GM23338 (cell line): ENCODE data around the gene EPHB3. TPM values are rescaled to one million over a fixed set of nuclear protein-coding genes. Genes with fewer than 3 reads are reported as not detected.

ENCODE experiments used
- ATAC-seq: fragments of 200-7000 bp; cut with Tn5 transposase; 3 replicates; pipeline ENCODE4 v1.9.1; 2020
- DNase-seq: peaks from one replicate; pipeline ENCODE4 v3.0.0-alpha.2; 2015; ENCODE audit warnings: low spot score
- H2AFZ ChIP-seq: fragments of 200-600 bp; sonication (generic); 2 replicates; pipeline ENCODE4 v1.8.0; 2016; ENCODE audit warnings: antibody characterized with exemption, mild to moderate bottlenecking, moderate library complexity
- H3F3A ChIP-seq: fragments of 200-600 bp; sonication (generic); replicated peaks from 2 replicates; pipeline ENCODE4 v1.8.0; 2017; ENCODE audit warnings: antibody characterized with exemption, mixed run types, low read depth
- H3K27ac ChIP-seq: fragments of 200-600 bp; sonication (generic); 2 replicates; pipeline ENCODE4 v1.6.1; 2016; ENCODE audit warnings: low read depth
- H3K27me3 ChIP-seq: fragments of 200-600 bp; sonication (generic); 2 replicates; pipeline ENCODE4 v1.8.0; 2016; ENCODE audit warnings: mild to moderate bottlenecking, mixed run types, moderate library complexity; ENCODE audit not compliant: insufficient read depth
- H3K36me3 ChIP-seq: fragments of 200-600 bp; sonication (generic); 2 replicates; pipeline ENCODE4 v1.8.0; 2016; ENCODE audit warnings: mild to moderate bottlenecking; ENCODE audit not compliant: insufficient read depth
- H3K4me1 ChIP-seq: fragments of 200-600 bp; sonication (generic); 2 replicates; pipeline ENCODE4 v1.8.0; 2016; ENCODE audit warnings: mild to moderate bottlenecking, moderate library complexity; ENCODE audit not compliant: insufficient read depth
- H3K4me2 ChIP-seq: fragments of 200-600 bp; sonication (generic); 2 replicates; pipeline ENCODE4 v1.7.1; 2017; ENCODE audit warnings: mixed run types
- H3K4me3 ChIP-seq: fragments of 200-600 bp; sonication (generic); 2 replicates; pipeline ENCODE4 v1.6.1; 2016; ENCODE audit warnings: mixed run types
- H3K79me2 ChIP-seq: fragments of 200-600 bp; sonication (generic); replicated peaks from 2 replicates; pipeline ENCODE4 v1.8.0; 2017; ENCODE audit warnings: mild to moderate bottlenecking; ENCODE audit not compliant: insufficient read depth
- H3K9me2 ChIP-seq: fragments of 200-600 bp; sonication (generic); 2 replicates; pipeline ENCODE4 v1.8.0; 2017; ENCODE audit not compliant: insufficient read depth
- H4K20me1 ChIP-seq: fragments of 200-600 bp; sonication (generic); replicated peaks from 2 replicates; pipeline ENCODE4 v1.8.0; 2017; ENCODE audit warnings: mild to moderate bottlenecking; ENCODE audit not compliant: insufficient read depth
- H3K27ac Mint-ChIP-seq: 2 replicates; pipeline ENCODE4 v1.8.0; 2020; ENCODE audit warnings: inconsistent platforms, mild to moderate bottlenecking, moderate library complexity, mixed read lengths
- H3K27me3 Mint-ChIP-seq: 3 replicates; pipeline ENCODE4 v1.8.0; 2022; ENCODE audit warnings: low read depth, mild to moderate bottlenecking, moderate library complexity, mixed read lengths, inconsistent platforms; ENCODE audit not compliant: insufficient read depth, poor library complexity
- H3K36me3 Mint-ChIP-seq: 3 replicates; pipeline ENCODE4 v1.8.0; 2021; ENCODE audit warnings: low read depth, mild to moderate bottlenecking, inconsistent platforms, moderate library complexity, mixed read lengths
- H3K4me1 Mint-ChIP-seq: 3 replicates; pipeline ENCODE4 v1.8.0; 2020; ENCODE audit warnings: mild to moderate bottlenecking, inconsistent platforms, mixed read lengths
- H3K4me3 Mint-ChIP-seq: 3 replicates; pipeline ENCODE4 v1.8.0; 2021; ENCODE audit warnings: moderate library complexity, mild to moderate bottlenecking, inconsistent platforms, mixed read lengths
- H3K9me3 Mint-ChIP-seq: 3 replicates; pipeline ENCODE4 v1.8.0; 2020; ENCODE audit warnings: moderate library complexity, mild to moderate bottlenecking, inconsistent platforms, mixed read lengths
- EZH2phosphoT487 ChIP-seq: fragments of 200-600 bp; sonication (generic); IDR thresholded peaks from one replicate; pipeline ENCODE4 v1.8.1; 2018; ENCODE audit warnings: antibody characterized with exemption; ENCODE audit not compliant: unreplicated experiment
- STAT1 ChIP-seq: IDR thresholded peaks from one replicate; pipeline ENCODE4 v1.6.1; 2016; ENCODE audit warnings: antibody characterized with exemption; ENCODE audit not compliant: unreplicated experiment
- ZNF114 ChIP-seq: fragments of 250-450 bp; sonication (Bioruptor Pico); IDR thresholded peaks from 2 replicates; pipeline ENCODE4 v1.5.0; 2020; ENCODE audit warnings: mild to moderate bottlenecking, moderate library complexity
- polyA plus RNA-seq: library from polyadenylated mRNA; unstranded; fragments of >200 nt; fragmentation: Nextera tagmentation; extraction: Ambion mirVana; gene quantifications from 2 replicates; pipeline ENCODE4 v1.2.1, GENCODE V29; 2016
- total RNA-seq: library from RNA; depleted of rRNA; stranded (reverse); fragments of >200 nt; shearing (Covaris generic); gene quantifications from 2 replicates; pipeline ENCODE4 v1.2.3, GENCODE V29; 2014
- TF ChIP-seq, protein P1 (sequence below), 2 experiments: fragments of 200-600 bp in 1 of 2; sonication (generic) in 1 of 2; conservative IDR thresholded peaks; 2 replicates each; pipeline versions ENCODE4 v1.5.1 to v1.6.1; 2016 to 2017; ENCODE audit warnings: antibody characterized with exemption in 2 of 2, low read depth in 2 of 2, mild to moderate bottlenecking in 2 of 2, moderate library complexity in 1 of 2
- TF ChIP-seq, protein P2 (sequence below): IDR thresholded peaks from one replicate; pipeline ENCODE4 v1.6.1; 2018; ENCODE audit warnings: antibody characterized with exemption; ENCODE audit not compliant: unreplicated experiment
- TF ChIP-seq, protein P3 (sequence below): IDR thresholded peaks from 2 replicates; pipeline ENCODE4 v1.6.1; 2016; ENCODE audit warnings: antibody characterized with exemption

EPHB3 gene
- total and polyA plus RNA-seq, 2 experiments from 2014 or later: 0.57 to 2.0 TPM

GRCh38 chr3:184546252-184546651 lies 15.3 kb upstream of the EPHB3 start:
- Histone ChIP-seq H3K9me2 (no peaks in the 10 kb centered on the region; the same call in 1 of the 2 replicates), H2AFZ (no peak overlapping the region), H4K20me1 (no peaks in the 10 kb centered on the region), H3K79me2 (no peaks in the 10 kb centered on the region), H3K4me2 (no peak overlapping the region), H3K27ac (no peak overlapping the region), H3K36me3 (no peaks in the 10 kb centered on the region), H3F3A (no peaks in the 10 kb centered on the region), H3K4me1 (peaks cover 3% of the 10 kb centered on the region; the same call in 1 of the 2 replicates), H3K27me3 (no peaks in the 10 kb centered on the region), H3K4me3 (no peak overlapping the region)
- no peak for TF ChIP-seq STAT1
- TF ChIP-seq, protein P1, sequence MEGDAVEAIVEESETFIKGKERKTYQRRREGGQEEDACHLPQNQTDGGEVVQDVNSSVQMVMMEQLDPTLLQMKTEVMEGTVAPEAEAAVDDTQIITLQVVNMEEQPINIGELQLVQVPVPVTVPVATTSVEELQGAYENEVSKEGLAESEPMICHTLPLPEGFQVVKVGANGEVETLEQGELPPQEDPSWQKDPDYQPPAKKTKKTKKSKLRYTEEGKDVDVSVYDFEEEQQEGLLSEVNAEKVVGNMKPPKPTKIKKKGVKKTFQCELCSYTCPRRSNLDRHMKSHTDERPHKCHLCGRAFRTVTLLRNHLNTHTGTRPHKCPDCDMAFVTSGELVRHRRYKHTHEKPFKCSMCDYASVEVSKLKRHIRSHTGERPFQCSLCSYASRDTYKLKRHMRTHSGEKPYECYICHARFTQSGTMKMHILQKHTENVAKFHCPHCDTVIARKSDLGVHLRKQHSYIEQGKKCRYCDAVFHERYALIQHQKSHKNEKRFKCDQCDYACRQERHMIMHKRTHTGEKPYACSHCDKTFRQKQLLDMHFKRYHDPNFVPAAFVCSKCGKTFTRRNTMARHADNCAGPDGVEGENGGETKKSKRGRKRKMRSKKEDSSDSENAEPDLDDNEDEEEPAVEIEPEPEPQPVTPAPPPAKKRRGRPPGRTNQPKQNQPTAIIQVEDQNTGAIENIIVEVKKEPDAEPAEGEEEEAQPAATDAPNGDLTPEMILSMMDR (conservative IDR thresholded peaks at IDR 0.05; ENCODE audit: low read depth in 2 of 2): no peak
- TF ChIP-seq, protein P2, sequence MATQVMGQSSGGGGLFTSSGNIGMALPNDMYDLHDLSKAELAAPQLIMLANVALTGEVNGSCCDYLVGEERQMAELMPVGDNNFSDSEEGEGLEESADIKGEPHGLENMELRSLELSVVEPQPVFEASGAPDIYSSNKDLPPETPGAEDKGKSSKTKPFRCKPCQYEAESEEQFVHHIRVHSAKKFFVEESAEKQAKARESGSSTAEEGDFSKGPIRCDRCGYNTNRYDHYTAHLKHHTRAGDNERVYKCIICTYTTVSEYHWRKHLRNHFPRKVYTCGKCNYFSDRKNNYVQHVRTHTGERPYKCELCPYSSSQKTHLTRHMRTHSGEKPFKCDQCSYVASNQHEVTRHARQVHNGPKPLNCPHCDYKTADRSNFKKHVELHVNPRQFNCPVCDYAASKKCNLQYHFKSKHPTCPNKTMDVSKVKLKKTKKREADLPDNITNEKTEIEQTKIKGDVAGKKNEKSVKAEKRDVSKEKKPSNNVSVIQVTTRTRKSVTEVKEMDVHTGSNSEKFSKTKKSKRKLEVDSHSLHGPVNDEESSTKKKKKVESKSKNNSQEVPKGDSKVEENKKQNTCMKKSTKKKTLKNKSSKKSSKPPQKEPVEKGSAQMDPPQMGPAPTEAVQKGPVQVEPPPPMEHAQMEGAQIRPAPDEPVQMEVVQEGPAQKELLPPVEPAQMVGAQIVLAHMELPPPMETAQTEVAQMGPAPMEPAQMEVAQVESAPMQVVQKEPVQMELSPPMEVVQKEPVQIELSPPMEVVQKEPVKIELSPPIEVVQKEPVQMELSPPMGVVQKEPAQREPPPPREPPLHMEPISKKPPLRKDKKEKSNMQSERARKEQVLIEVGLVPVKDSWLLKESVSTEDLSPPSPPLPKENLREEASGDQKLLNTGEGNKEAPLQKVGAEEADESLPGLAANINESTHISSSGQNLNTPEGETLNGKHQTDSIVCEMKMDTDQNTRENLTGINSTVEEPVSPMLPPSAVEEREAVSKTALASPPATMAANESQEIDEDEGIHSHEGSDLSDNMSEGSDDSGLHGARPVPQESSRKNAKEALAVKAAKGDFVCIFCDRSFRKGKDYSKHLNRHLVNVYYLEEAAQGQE: no peak
- no peak for TF ChIP-seq EZH2phosphoT487
- H3K4me1 Mint-ChIP-seq: peaks cover 20% of the 10 kb centered on the region; the same call in 2 of the 3 replicates
- ATAC-seq (no peak), DNase-seq (no peak)
- H3K36me3 Mint-ChIP-seq: no peaks in the 10 kb centered on the region
- no peaks in the 10 kb centered on the region for H3K9me3 Mint-ChIP-seq
- no peak overlapping the region for H3K4me3 Mint-ChIP-seq
- no peak overlapping the region for H3K27ac Mint-ChIP-seq
- peaks cover 10% of the 10 kb centered on the region for H3K27me3 Mint-ChIP-seq

- H4K20me1 ChIP-seq: no peaks in the 10 kb centered on the region
- peaks cover 4% of the 10 kb centered on the region; the same call in 1 of the 3 replicates for H3K4me1 Mint-ChIP-seq
- H3K36me3 Mint-ChIP-seq: no peaks in the 10 kb centered on the region
- H3K27me3 ChIP-seq: no peaks in the 10 kb centered on the region
- H2AFZ ChIP-seq: no peak overlapping the region
- no peaks in the 10 kb centered on the region for H3K36me3 ChIP-seq
- H3K4me3 Mint-ChIP-seq: no peak overlapping the region
- no peaks in the 10 kb centered on the region; the same call in 1 of the 2 replicates for H3K9me2 ChIP-seq
- no peak overlapping the region for H3K27ac ChIP-seq
- peaks cover 10% of the 10 kb centered on the region for H3K27me3 Mint-ChIP-seq
- DNase-seq (no peak), ATAC-seq (no peak; the same call in 2 of the 3 replicates)
- no peaks in the 10 kb centered on the region for H3K9me3 Mint-ChIP-seq
- no peaks in the 10 kb centered on the region for H3K79me2 ChIP-seq
- H3K4me2 ChIP-seq: no peak overlapping the region
- no peak overlapping the region for H3K4me3 ChIP-seq
- H3F3A ChIP-seq: no peaks in the 10 kb centered on the region
- H3K4me1 ChIP-seq: no peaks in the 10 kb centered on the region
- no peak for TF ChIP-seq ZNF114
- TF ChIP-seq, protein P3, sequence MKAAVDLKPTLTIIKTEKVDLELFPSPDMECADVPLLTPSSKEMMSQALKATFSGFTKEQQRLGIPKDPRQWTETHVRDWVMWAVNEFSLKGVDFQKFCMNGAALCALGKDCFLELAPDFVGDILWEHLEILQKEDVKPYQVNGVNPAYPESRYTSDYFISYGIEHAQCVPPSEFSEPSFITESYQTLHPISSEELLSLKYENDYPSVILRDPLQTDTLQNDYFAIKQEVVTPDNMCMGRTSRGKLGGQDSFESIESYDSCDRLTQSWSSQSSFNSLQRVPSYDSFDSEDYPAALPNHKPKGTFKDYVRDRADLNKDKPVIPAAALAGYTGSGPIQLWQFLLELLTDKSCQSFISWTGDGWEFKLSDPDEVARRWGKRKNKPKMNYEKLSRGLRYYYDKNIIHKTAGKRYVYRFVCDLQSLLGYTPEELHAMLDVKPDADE: no peak
- TF ChIP-seq, protein P2: no peak
- no peak overlapping the region for H3K27ac Mint-ChIP-seq
Observed at GRCh38 chr3:184549796-184550577, 11.6 kb upstream of the EPHB3 start.
